Suppressor macrophage treated with lipopolysaccharide for 4 hours (primary cell): ENCODE measurements around the gene GLRX3.
"Not testable (repeated sequence)": the region's sequence is repeated elsewhere in the genome, so short reads cannot be mapped to it uniquely, and the experiment has no call there.

ENCODE experiments used
- DNase-seq: peaks from one replicate; pipeline ENCODE4 v3.0.0-alpha.2; 2020

GLRX3 gene

GRCh38 chr10:130190737-130191115 is 54.5 kb downstream of the GLRX3 start:
- DNase-seq: no peak

DNA sequence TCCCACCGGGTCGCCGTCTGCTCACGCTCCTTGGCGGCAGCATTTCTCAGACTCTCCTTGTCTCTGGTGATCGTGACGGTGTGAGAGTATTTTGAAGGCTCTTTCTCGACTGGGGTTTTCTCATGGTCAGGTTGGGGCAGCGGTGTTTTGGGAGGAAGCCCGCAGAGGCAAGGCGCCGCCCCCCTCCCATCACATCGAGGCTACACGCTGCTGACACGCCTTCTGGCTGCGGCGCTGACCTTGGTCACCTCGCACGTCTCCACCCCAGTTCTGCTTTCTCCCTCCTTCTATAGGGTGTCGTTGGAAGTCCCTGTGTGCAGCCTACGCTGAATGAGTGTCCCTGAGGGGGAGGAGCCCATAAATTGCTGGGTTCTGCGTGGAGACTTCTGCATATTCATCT is 55.2 kb downstream of the GLRX3 start:
- no peak for DNase-seq

- no peak for DNase-seq
Measured at GRCh38 chr10:130192276-130192848, 56.2 kb downstream of the GLRX3 start.

- DNase-seq: no peak
Measured at GRCh38 chr10:130193033-130193432, 56.8 kb downstream of the GLRX3 start.

DNA sequence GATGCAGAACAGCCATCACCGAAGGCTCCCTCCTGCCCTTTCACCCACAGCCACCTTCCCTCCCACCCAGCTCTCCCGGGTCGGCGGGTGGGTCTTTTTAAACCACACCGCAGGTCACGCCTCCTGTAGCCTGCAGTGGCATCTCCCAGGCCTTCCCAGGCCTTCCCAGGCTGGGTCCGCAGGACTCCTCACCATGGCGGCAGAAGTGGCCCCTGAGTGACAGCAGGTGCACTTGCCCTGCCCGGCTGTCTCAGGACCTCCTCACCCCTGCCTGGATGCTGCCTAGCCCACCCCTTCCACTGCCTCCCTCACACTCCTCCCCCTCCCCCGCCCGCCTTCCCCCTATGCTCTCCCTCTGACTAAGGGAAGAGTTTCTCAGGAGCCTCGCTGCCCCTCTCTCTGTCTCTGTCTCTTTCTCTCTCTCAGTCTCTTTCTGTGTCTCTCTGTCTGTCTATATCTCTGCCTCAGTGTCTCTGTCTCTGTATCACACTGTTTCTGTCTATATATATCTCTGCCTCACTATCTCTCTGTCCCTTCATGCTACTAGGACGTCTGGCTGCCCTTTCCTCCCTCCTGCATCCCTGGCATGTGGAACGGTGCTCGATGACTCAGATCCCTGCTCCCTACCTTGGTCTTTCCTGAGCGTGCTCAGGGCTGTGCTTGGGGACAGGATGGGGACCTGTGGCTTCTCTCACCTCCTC is 57.5 kb downstream of the GLRX3 start:
- no peak for DNase-seq

GRCh38 chr10:130194194-130194990 is 58.2 kb downstream of the GLRX3 start:
- no peak for DNase-seq

DNA sequence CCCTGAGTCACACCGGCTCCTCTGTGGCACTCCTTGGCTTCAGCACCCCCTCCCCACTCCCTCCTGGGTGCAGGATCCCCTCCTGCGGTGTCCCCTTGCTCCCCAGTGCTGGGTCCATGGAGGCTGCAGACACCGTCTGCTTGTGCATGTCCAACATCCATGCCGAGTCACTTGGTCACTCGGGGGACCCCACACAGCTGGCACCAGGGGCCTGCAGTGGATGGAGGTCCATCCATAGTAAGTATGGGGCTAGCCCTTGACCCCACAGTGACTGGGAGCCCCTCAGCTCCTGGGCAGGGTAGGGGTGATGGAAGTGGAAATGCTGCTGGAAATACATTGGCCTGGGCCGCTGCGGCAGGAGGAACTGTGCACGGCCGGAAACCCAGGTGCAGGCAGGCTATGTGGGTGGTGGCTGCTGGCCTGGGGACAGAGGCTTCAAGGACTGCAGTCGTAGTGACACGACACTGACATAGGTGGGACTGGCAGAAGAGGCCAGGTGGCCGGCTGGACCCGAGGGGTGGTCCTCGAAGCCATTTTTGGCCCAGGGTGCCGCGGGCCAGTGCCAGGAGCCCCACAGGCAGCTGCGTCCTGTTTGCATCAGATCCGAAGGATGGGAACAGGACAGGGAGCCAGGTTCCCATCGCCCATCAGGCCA is 58.9 kb downstream of the GLRX3 start:
- DNase-seq: no peak

- no peak for DNase-seq
Measured at GRCh38 chr10:130195746-130196294, 59.6 kb downstream of the GLRX3 start.

- DNase-seq: no peak
Measured at GRCh38 chr10:130196511-130197487, 60.6 kb downstream of the GLRX3 start.

GRCh38 chr10:130198651-130199050 is 62.5 kb downstream of the GLRX3 start:
- DNase-seq: no peak

- no peak for DNase-seq
Measured at GRCh38 chr10:130200179-130201042, 64.2 kb downstream of the GLRX3 start.

DNA sequence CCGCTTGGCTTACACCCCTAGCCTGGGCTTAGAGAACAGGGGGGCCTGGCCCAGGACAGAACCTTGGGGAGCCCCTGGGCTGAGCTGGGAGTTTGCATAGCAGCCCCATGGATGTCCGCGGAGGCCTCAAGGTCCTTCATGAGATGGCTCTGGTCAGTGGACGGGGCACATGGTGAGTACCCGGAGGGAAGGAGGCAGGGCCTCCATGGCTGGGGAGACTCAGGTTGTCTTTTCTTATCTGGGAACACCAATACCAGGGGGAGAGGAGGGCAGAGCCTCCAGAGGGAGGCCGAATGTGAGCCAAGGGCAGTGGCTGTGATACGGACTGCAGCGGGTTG is 64.8 kb downstream of the GLRX3 start:
- no peak for DNase-seq

DNA sequence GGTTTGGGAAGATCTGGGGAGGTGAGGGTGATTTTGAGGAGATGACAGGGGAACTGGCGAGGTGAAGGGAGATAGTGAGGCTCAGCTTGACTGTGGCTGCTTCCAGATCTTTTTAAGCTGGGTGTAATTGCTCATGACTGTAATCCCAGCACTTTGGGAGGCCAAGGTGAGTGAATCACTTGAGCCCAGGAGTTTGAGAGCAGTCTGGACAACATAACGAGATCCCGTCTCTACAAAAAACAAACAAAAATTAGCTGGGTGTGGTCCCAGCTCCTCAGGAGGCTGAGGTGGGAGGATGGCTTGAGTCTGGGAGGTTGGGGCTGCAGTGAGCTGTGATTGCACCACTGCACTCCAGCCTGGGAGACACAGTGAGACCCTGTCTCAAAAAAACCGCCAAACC is 66.0 kb downstream of the GLRX3 start:
- not testable (repeated sequence) for DNase-seq

DNA sequence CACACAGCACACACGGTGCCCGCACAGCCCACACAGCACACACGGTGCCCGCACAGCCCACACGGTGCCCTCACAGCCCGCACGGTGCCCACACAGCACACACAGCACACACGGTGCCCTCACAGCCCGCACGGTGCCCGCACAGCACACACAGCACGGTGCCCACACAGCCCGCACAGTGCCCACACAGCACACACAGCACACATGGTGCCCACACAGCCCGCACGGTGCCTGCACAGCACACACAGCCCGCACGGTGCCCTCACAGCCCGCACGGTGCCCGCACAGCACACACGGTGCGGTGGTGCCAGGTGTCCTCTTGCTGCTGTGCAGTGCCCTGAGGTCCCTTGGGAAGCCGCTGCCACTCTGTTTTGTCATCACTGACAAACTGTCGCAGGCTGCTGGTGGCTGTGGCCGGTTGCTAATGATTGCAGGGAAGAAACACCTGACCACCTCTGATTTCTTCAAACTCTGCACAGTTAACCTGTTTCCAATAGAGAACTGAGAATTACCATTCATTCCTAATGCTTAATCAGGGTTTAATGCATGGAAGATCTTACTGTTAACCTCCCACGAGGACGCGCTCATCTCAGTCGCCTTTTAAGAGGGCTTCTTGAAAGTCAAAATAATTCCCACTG is 66.9 kb downstream of the GLRX3 start:
- no peak for DNase-seq

GRCh38 chr10:130203626-130204025 is 67.4 kb downstream of the GLRX3 start:
- no peak for DNase-seq

DNA sequence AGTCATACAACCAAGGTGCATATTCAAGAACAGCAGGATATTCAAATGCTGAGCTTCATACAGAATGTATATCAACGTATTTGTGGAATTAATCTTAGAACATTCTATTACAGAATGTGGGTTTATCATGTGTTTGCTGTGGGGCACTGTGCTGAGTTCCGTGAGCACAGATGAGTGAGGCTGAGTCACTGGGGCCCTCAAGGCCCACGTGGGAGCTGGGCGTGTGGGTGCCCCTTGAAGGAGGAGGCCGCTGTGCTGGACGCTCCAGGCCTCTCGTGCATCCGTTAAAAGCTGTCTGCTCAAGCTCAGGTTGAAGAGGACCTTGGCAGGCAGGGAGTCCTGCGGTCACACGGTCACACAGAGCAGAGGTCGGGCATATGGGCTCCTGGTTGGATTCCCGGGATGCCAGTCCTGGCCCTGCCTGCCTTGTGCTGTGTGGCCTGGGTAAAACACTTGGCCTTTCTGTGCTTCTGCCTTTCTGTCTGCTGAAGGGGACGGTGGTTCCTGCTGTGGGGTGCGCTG is 70.1 kb downstream of the GLRX3 start:
- DNase-seq: no peak

DNA sequence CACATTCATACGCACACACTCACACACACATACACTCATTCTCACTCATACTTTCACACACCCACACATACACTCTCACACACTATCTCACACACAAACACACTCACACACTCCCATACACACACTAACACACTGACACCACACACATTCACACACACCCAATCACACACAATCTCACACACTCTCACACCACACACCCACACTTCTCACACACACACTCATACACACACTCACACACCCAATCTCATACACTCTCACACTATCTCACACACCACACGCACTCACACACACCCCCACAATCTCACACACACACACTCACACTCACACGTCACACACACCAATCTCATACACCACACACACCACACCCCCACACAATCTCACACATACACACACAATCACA is 71.0 kb downstream of the GLRX3 start:
- no peak for DNase-seq

DNA sequence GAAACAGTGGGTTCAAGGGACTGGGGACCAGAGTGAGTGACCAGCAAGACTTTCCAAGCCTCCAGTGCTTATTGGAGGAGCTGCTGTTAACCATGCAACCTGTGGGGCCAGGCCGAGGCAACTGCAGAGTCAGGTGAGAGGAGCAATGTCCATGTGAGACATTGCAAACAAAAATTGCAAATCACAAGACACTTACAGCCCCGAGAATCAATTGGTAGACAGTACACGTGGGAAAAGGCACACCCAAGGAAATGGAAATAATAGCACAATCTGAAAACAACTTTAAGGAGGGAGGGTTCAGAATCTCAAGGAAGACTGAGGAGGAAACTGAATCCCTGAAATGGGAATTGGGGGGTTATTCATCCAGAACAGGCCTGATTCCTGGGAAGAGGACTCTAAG is 72.6 kb downstream of the GLRX3 start:
- DNase-seq: no peak

- DNase-seq: no peak
Measured at GRCh38 chr10:130212746-130213145, 76.6 kb downstream of the GLRX3 start.

- no peak for DNase-seq
Measured at GRCh38 chr10:130213286-130214080, 77.3 kb downstream of the GLRX3 start.
